Occipital lobe (tissue), 2 donors: ENCODE measurements around the gene IER5L. TPM values are rescaled to one million over a fixed set of nuclear protein-coding genes. Genes with fewer than 3 reads are reported as not detected.

Experiments
- DNase-seq: peaks from one replicate; lab custom pipeline; 2025; lab: John Stamatoyannopoulos, UW
- total RNA-seq: library from RNA; depleted of rRNA; stranded (reverse); fragments of >200 nt; gene quantifications from one replicate; pipeline ENCODE4 v1.2.3, GENCODE V29; 2014

IER5L gene
- total RNA-seq, 1 donor from 2014 or later = 44.3 TPM

GRCh38 chr9:129182122-129182521 lies 4.1 kb upstream of the IER5L start:
- DNase-seq = no peak

GRCh38 chr9:129181246-129181645 lies 3.2 kb upstream of the IER5L start:
- no peak for DNase-seq

- DNase-seq = no peak
These were observed 714 bp upstream of the IER5L start for GRCh38 chr9:129178568-129179382.

GRCh38 chr9:129177443-129177790 lies 644 bp downstream of the IER5L start:
- DNase-seq = no peak

- DNase-seq = no peak
These were observed 1.2 kb downstream of the IER5L start for GRCh38 chr9:129176701-129177442.

- peak; percentile 54 for DNase-seq
These were observed 2.0 kb downstream of the IER5L start for GRCh38 chr9:129175825-129176633.

GRCh38 chr9:129175515-129175824 lies 2.6 kb downstream of the IER5L start:
- no peak for DNase-seq

- DNase-seq = peak; percentile 61
These were observed 3.1 kb downstream of the IER5L start for GRCh38 chr9:129174724-129175514.

- peak; percentile 79 for DNase-seq
These were observed 3.8 kb downstream of the IER5L start for GRCh38 chr9:129174102-129174723.

- no peak for DNase-seq
These were observed 4.6 kb downstream of the IER5L start for GRCh38 chr9:129173296-129174101.

GRCh38 chr9:129172816-129173215 lies 5.2 kb downstream of the IER5L start:
- no peak for DNase-seq

GRCh38 chr9:129171993-129172751 lies 5.9 kb downstream of the IER5L start:
- no peak for DNase-seq

GRCh38 chr9:129170229-129170628 lies 7.8 kb downstream of the IER5L start:
- DNase-seq = no peak

GRCh38 chr9:129166623-129167557 lies 11.2 kb downstream of the IER5L start:
- DNase-seq = no peak

- DNase-seq = no peak
These were observed 12.9 kb downstream of the IER5L start for GRCh38 chr9:129165198-129165597.

- DNase-seq = no peak
These were observed 13.7 kb downstream of the IER5L start for GRCh38 chr9:129164246-129164930.

GRCh38 chr9:129163753-129164152 lies 14.3 kb downstream of the IER5L start:
- DNase-seq = no peak
